HUDEP-2 (cell line): Measurements from ENCODE around the gene PCDH20.
A peak's percentile ranks its signal among the peaks of the same experiment; 100 is the strongest.
"Not testable (repeated sequence)": the region's sequence is repeated elsewhere in the genome, so short reads cannot be mapped to it uniquely, and the experiment has no call there.

Source experiments
- DNase-seq, 76 experiments: peaks; one replicate each; lab custom pipeline; 2025; ENCODE audit not compliant: unreplicated experiment in 76 of 76; lab: John Stamatoyannopoulos, UW

PCDH20 gene

GRCh38 chr13:61415749-61416148 lies at the start of gene PCDH20:
PCDH20 (minus strand) TSS chr13:61415849; CDS start chr13:61415158, 691 bp downstream.
- DNase-seq = no peak

- no peak for DNase-seq
These were observed 47.4 kb upstream of the PCDH20 start for GRCh38 chr13:61463024-61463423.

GRCh38 chr13:61453121-61453520 lies 37.5 kb upstream of the PCDH20 start:
- DNase-seq = no peak

- DNase-seq = no peak
These were observed 16.4 kb upstream of the PCDH20 start for GRCh38 chr13:61432029-61432428.

GRCh38 chr13:61423915-61424314 lies 8.3 kb upstream of the PCDH20 start:
- no peak for DNase-seq

- DNase-seq = no peak
These were observed 1.5 kb upstream of the PCDH20 start for GRCh38 chr13:61417086-61417570.

- DNase-seq = peak in 4 of 76 experiments; percentile 0 to 9 (median 2)
These were observed 459 bp downstream of the PCDH20 start for GRCh38 chr13:61415058-61415721.

- no peak for DNase-seq
These were observed 977 bp downstream of the PCDH20 start for GRCh38 chr13:61414686-61415057.

GRCh38 chr13:61413572-61414535 lies 1.8 kb downstream of the PCDH20 start:
- no peak for DNase-seq

GRCh38 chr13:61410669-61411297 lies 4.9 kb downstream of the PCDH20 start:
- peak in 6 of 76 experiments; percentile 0 to 12 (median 4) for DNase-seq

- no peak for DNase-seq
These were observed 5.4 kb downstream of the PCDH20 start for GRCh38 chr13:61410266-61410665.

GRCh38 chr13:61408571-61408970 lies 7.1 kb downstream of the PCDH20 start:
- no peak for DNase-seq

GRCh38 chr13:61406275-61406674 lies 9.4 kb downstream of the PCDH20 start:
- DNase-seq = no peak

GRCh38 chr13:61396121-61396520 lies 19.5 kb downstream of the PCDH20 start:
- DNase-seq = no peak

- DNase-seq = no peak
These were observed 24.2 kb downstream of the PCDH20 start for GRCh38 chr13:61391426-61391825.

GRCh38 chr13:61387694-61388093 lies 28.0 kb downstream of the PCDH20 start:
- no peak for DNase-seq

- no peak for DNase-seq
These were observed 32.5 kb downstream of the PCDH20 start for GRCh38 chr13:61383111-61383510.

GRCh38 chr13:61370520-61370919 lies 45.1 kb downstream of the PCDH20 start:
- no peak for DNase-seq

GRCh38 chr13:61364690-61365089 lies 51.0 kb downstream of the PCDH20 start:
- not testable (repeated sequence) for DNase-seq

GRCh38 chr13:61362522-61362921 lies 53.1 kb downstream of the PCDH20 start:
- peak in 1 of 76 experiments; percentile 2 for DNase-seq
